NCI-H2171 (cell line): ENCODE data around the gene TBCB.

Experiments
- DNase-seq: peaks from one replicate; lab custom pipeline; 2025; lab: John Stamatoyannopoulos, UW

Gene TBCB

GRCh38 chr19:36136964-36137686 is 21.9 kb downstream of the TBCB start:
- no peak for DNase-seq

GRCh38 chr19:36139120-36139472 is 23.8 kb downstream of the TBCB start:
- DNase-seq, result no peak

- DNase-seq, result peak; percentile 90
Measured at GRCh38 chr19:36139473-36140303, 24.4 kb downstream of the TBCB start, which contains the start of gene CAPNS1. CAPNS1 (plus strand) TSS chr19:36140066; CDS start chr19:36141012, 946 bp downstream.

GRCh38 chr19:36140304-36141038 is 25.2 kb downstream of the TBCB start:
- DNase-seq, result peak; percentile 54

GRCh38 chr19:36141039-36141927 is 26.0 kb downstream of the TBCB start:
- DNase-seq, result peak; percentile 67

GRCh38 chr19:36142046-36142445 is 26.8 kb downstream of the TBCB start:
- no peak for DNase-seq

- DNase-seq, result no peak
Measured at GRCh38 chr19:36142496-36142895, 27.2 kb downstream of the TBCB start.

GRCh38 chr19:36144624-36145023 is 29.4 kb downstream of the TBCB start:
- DNase-seq, result no peak

- no peak for DNase-seq
Measured at GRCh38 chr19:36149673-36150406, 34.6 kb downstream of the TBCB start.

- no peak for DNase-seq
Measured at GRCh38 chr19:36150586-36150985, 35.3 kb downstream of the TBCB start.

- no peak for DNase-seq
Measured at GRCh38 chr19:36151144-36152018, 36.1 kb downstream of the TBCB start.

- no peak for DNase-seq
Measured at GRCh38 chr19:36152019-36152351, 36.7 kb downstream of the TBCB start.

- no peak for DNase-seq
Measured at GRCh38 chr19:36152352-36153091, 37.3 kb downstream of the TBCB start, which contains the start of gene COX7A1. COX7A1 (minus strand) TSS chr19:36152447; CDS start chr19:36152407, 40 bp downstream.

- no peak for DNase-seq
Measured at GRCh38 chr19:36153126-36153525, 37.9 kb downstream of the TBCB start.

GRCh38 chr19:36160821-36161596 is 45.7 kb downstream of the TBCB start:
- DNase-seq, result no peak

- DNase-seq, result no peak
Measured at GRCh38 chr19:36163813-36164212, 48.5 kb downstream of the TBCB start.

- DNase-seq, result peak; percentile 61
Measured at GRCh38 chr19:36169084-36169760, 54.0 kb downstream of the TBCB start.

- DNase-seq, result no peak
Measured at GRCh38 chr19:36172852-36173251, 57.6 kb downstream of the TBCB start.
